Measurements from ENCODE around the gene STARD4. TPM values are rescaled to one million over a fixed set of nuclear protein-coding genes. Genes with fewer than 3 reads are reported as not detected.
A peak's percentile ranks its signal among the peaks of the same experiment; 100 is the strongest.

STARD4 gene
- total and polyA plus RNA-seq, 9 of the 15 experiments (the other 6 are each of a cell fraction or from before 2014, with no cell fraction given): 28.4 to 88.0 (median 34.0) TPM

GRCh38 chr5:111530298-111530740, 18.0 kb upstream of the STARD4 start:
- peak overlapping the region; percentile 65 for H3K4me2 ChIP-seq (ENCODE audit: insufficient read depth, low read length)
- H3K79me2 ChIP-seq (ENCODE audit: control insufficient read depth, insufficient read depth, low read length): no peaks in the 10 kb centered on the region
- 4% methylated on average over 10 of the region's 10 CpGs for WGBS (ENCODE audit: insufficient coverage, low coverage, missing lambda C conversion rate)
- no peaks in the 10 kb centered on the region for H4K20me1 ChIP-seq (replicated peaks; ENCODE audit: control insufficient read depth, insufficient read depth, low read length)
- peak overlapping the region; percentile 72 for H3K27ac ChIP-seq (ENCODE audit: extremely low read depth, low read depth, low read length)
- intact Hi-C loops (cut with micrococcal nuclease): loop anchor here (2.0 kb wide), 1 partner anchor 18 kb away; the partner anchor contains the start of gene STARD4
- DNase-seq (ENCODE audit: extremely low read depth in 1 of 4, low spot score in 3 of 4) (peak; percentile 60 to 91 (median 74)), ATAC-seq (peak; percentile 99), FAIRE-seq (peak; percentile 96)
- H3K27me3 ChIP-seq (ENCODE audit: control insufficient read depth in 2 of 2, insufficient read depth in 2 of 2, low read length in 2 of 2): no peaks in the 10 kb centered on the region
- H3K36me3 ChIP-seq (ENCODE audit: control insufficient read depth, insufficient read depth, low read length): no peaks in the 10 kb centered on the region
- ChIA-PET CTCF (ENCODE audit: low intra/inter-chr PET ratio) (no interaction called here), POLR2A (no interaction called here)
- in situ Hi-C loops (cut with MboI): no loop called here
- no peaks in the 10 kb centered on the region; the same call in 1 of the 2 replicates for H3K9me3 ChIP-seq (replicated peaks; ENCODE audit: control insufficient read depth, insufficient read depth, low read depth, low read length)
- no peak overlapping the region for H3K4me3 ChIP-seq
- BruUV-seq (replicated peaks): no TSS peak
- H2AFZ ChIP-seq (ENCODE audit: low read depth, low read length): peak overlapping the region; percentile 95
- H3K4me1 ChIP-seq (replicated peaks in 1 of 2; ENCODE audit: control insufficient read depth in 2 of 2, insufficient read depth in 2 of 2, low read length in 2 of 2): peaks cover 3 to 4% of the 10 kb centered on the region in 2 experiments; a peak in 2 of 5 replicates
- H3K9ac ChIP-seq (ENCODE audit: insufficient read depth in 1 of 2, low read depth in 2 of 2, low read length in 2 of 2): peak overlapping the region; percentile 15 to 44; a peak in 2 of 4 replicates
- H3K9me1 ChIP-seq (ENCODE audit: control insufficient read depth, insufficient read depth, low read length): no peaks in the 10 kb centered on the region
- TF ChIP-seq ARHGAP35 (IDR thresholded peaks at IDR 0.05; ENCODE audit: partially characterized antibody) (no peak), ZNF134 (CRISPR knock-in tag; conservative IDR thresholded peaks at IDR 0.05) (no peak), ZBTB26 (CRISPR knock-in tag; IDR thresholded peaks at IDR 0.05) (peak; percentile 68; the same call in 1 of the 2 replicates), PCBP1 (IDR thresholded peaks at IDR 0.05; ENCODE audit: low read depth, low read length, poor library complexity, severe bottlenecking) (no peak), ZNF609 (CRISPR knock-in tag; IDR thresholded peaks at IDR 0.05; ENCODE audit: borderline replicate concordance) (no peak), ZNF212 (CRISPR knock-in tag; IDR thresholded peaks at IDR 0.05) (no peak), SMARCA5 (IDR thresholded peaks at IDR 0.05) (no peak), YY1 (IDR thresholded peaks at IDR 0.05; ENCODE audit: borderline replicate concordance in 1 of 3, control insufficient read depth in 1 of 3, extremely low read depth in 1 of 3, insufficient read depth in 3 of 3, insufficient read length in 1 of 3, insufficient replicate concordance in 2 of 3, low read depth in 1 of 3, low read length in 2 of 3) (peak in 2 of 3 experiments; percentile 45 to 80), SREBF2 (CRISPR knock-in tag; IDR thresholded peaks at IDR 0.05) (no peak), POLR2AphosphoS2 (IDR thresholded peaks at IDR 0.05; ENCODE audit: low read length) (no peak), ZNF3 (CRISPR knock-in tag; IDR thresholded peaks at IDR 0.05) (no peak), NEUROD1 (IDR thresholded peaks at IDR 0.05; ENCODE audit: borderline replicate concordance, low read depth, low read length, partially characterized antibody) (peak; percentile 78), PCBP2 (IDR thresholded peaks at IDR 0.05; ENCODE audit: low read depth, low read length, poor library complexity, severe bottlenecking) (no peak)
- TF ChIP-seq, protein P1, sequence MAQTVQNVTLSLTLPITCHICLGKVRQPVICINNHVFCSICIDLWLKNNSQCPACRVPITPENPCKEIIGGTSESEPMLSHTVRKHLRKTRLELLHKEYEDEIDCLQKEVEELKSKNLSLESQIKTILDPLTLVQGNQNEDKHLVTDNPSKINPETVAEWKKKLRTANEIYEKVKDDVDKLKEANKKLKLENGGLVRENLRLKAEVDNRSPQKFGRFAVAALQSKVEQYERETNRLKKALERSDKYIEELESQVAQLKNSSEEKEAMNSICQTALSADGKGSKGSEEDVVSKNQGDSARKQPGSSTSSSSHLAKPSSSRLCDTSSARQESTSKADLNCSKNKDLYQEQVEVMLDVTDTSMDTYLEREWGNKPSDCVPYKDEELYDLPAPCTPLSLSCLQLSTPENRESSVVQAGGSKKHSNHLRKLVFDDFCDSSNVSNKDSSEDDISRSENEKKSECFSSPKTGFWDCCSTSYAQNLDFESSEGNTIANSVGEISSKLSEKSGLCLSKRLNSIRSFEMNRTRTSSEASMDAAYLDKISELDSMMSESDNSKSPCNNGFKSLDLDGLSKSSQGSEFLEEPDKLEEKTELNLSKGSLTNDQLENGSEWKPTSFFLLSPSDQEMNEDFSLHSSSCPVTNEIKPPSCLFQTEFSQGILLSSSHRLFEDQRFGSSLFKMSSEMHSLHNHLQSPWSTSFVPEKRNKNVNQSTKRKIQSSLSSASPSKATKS (CRISPR knock-in tag; IDR thresholded peaks at IDR 0.05): no peak

Data from K562 (cell line).